ENCODE data around the gene CNOT6.
"Not testable (repeated sequence)": the region's sequence is repeated elsewhere in the genome, so short reads cannot be mapped to it uniquely, and the experiment has no call there.

CNOT6 gene

GRCh38 chr5:180523629-180524466 lies 29.7 kb downstream of the CNOT6 start:
- TF ChIP-seq, protein P1, sequence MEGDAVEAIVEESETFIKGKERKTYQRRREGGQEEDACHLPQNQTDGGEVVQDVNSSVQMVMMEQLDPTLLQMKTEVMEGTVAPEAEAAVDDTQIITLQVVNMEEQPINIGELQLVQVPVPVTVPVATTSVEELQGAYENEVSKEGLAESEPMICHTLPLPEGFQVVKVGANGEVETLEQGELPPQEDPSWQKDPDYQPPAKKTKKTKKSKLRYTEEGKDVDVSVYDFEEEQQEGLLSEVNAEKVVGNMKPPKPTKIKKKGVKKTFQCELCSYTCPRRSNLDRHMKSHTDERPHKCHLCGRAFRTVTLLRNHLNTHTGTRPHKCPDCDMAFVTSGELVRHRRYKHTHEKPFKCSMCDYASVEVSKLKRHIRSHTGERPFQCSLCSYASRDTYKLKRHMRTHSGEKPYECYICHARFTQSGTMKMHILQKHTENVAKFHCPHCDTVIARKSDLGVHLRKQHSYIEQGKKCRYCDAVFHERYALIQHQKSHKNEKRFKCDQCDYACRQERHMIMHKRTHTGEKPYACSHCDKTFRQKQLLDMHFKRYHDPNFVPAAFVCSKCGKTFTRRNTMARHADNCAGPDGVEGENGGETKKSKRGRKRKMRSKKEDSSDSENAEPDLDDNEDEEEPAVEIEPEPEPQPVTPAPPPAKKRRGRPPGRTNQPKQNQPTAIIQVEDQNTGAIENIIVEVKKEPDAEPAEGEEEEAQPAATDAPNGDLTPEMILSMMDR (IDR thresholded peaks at IDR 0.05): no peak
- DNase-seq (ENCODE audit: low spot score): no peak
- Histone ChIP-seq H3K27ac (no peak overlapping the region), H3K4me3 (no peak overlapping the region)

GRCh38 chr5:180525399-180525798 lies 31.2 kb downstream of the CNOT6 start:
- DNase-seq (ENCODE audit: low spot score): no peak
- no peak overlapping the region for H3K4me3 ChIP-seq
- H3K27ac ChIP-seq: no peak overlapping the region
- TF ChIP-seq, protein P1 (IDR thresholded peaks at IDR 0.05): no peak

DNA sequence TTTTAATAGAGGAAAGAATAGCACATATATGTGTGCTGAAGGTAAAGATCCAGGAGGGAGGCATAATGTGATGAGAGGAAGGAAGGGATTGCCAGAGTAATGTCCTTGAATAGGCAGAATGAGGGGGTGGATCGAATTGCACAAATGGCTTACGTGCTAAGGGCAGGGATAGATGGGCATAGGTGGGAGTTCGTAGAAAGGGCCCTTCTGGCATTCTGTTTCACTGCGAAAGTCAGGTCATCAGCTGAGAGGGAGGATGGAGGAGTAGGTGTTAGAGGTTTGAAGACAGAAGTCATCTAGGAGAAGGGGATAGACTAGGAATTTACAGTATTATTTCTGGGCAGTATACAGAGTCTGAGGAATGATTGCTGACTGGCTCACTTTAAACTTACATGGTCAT lies 32.1 kb downstream of the CNOT6 start:
- no peak overlapping the region for H3K27ac ChIP-seq
- TF ChIP-seq, protein P1 (IDR thresholded peaks at IDR 0.05): no peak
- no peak overlapping the region for H3K4me3 ChIP-seq
- DNase-seq (ENCODE audit: low spot score): no peak

DNA sequence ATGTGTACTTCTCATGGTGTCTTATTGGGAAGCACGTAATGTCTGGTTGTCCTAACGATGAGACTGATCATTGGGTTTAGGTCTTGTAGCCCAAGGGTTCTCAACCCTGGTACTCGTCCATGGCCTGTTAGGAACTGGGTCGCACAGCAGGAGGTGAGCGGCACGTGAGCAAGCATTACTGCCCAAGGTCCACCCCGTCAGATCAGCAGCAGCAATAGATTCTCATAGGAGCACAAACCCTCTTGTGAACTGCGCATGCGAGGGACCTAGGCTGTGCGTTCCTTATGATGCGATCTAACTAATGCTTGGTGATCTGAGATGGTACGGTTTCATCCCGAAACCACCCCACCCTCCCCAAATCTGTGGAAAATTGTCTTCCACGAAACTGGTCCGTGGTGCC lies 33.5 kb downstream of the CNOT6 start:
- Histone ChIP-seq H3K4me3 (no peak overlapping the region), H3K27ac (no peak overlapping the region)
- TF ChIP-seq, protein P1 (IDR thresholded peaks at IDR 0.05): no peak
- DNase-seq (ENCODE audit: low spot score): no peak

GRCh38 chr5:180531036-180531585 lies 36.9 kb downstream of the CNOT6 start:
- H3K4me3 ChIP-seq: not testable (repeated sequence)

GRCh38 chr5:180532268-180532667 lies 38.1 kb downstream of the CNOT6 start:
- Histone ChIP-seq H3K27ac (no peak overlapping the region), H3K4me3 (no peak overlapping the region)
- DNase-seq (ENCODE audit: low spot score): no peak
- TF ChIP-seq, protein P1 (IDR thresholded peaks at IDR 0.05): no peak

More at GRCh38 chr5:180531036-180531585, 36.9 kb downstream of the CNOT6 start:
- H3K27ac ChIP-seq; DNase-seq (ENCODE audit: low spot score): not testable (repeated sequence)

- DNase-seq (ENCODE audit: low spot score): no peak
- Histone ChIP-seq H3K27ac (no peak overlapping the region), H3K4me3 (no peak overlapping the region)
- TF ChIP-seq, protein P1 (IDR thresholded peaks at IDR 0.05): no peak
Measured at GRCh38 chr5:180533845-180534244, 39.7 kb downstream of the CNOT6 start.

Measured in coronary artery (tissue), 2 donors.